ENCODE results near the gene TBL1Y.
"Not testable (repeated sequence)": the region's sequence is repeated elsewhere in the genome, so short reads cannot be mapped to it uniquely, and the experiment has no call there.

The TBL1Y gene

DNA sequence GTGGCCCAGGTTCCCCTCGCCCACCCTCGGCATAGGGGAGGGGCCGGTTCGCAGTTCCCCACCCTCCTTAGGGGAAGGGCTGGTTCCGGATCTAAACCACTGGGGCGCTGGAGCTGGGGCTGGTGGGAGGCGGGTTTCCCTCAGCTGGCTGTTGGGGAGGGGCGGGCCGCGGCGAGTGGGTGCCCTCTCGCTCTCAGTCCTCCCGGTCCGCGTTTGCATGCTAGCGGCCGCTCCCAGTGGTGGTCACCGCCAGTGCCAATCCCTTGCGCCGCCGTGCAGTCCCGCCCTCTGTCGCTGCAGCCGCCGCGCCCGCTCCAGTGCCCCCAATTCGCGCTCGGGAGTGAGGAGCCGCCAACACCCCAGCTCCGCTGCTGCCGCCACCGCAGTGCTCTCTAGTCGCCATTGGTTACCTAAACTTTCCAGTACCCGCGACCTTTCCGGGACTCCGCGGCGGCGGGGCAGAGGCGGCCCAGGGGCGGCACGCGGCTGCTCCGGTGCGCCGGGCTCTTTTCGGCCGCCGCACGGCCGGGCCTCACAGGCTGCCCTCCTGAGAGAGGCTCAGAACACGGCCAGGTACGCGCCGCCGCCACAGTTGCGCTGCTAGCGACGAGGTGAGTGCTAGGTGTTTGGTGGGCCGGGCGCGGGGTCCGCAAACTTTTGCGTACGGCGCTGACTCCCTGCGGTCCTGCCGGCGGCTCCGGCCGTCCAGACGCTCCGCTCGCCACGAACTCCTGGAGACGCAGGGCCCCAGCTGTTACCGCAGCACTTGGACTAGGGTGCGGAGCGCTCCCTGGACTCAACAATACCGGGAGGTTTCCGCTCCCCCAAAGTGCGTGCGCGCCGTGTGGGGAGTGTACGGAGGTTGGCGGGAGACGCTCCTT, at the start of gene TBL1Y:
Gene TBL1Y (plus strand): TSS at position 326 of the 881 bp plus-strand sequence. CDS start 114,388 bp downstream, outside the sequence.
- no peak for DNase-seq

DNA sequence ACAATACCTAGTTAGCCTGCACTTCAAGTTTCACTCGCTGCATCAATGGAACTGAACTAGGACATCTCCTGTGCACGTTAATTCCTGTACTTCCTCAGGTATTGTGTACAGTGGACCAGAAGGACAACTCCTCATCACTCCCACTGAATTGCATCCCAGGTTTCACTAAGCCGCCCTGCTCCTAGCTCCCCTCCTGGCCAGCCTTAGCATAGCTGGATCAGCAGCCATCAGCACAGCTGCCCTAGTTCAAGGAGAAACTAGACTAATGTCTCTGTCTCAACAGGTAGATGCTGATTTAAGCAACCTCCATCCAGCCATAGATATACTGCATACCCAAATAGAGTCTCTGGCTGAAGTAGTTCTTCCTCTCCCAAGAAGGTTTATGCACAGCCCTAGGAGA, 16.0 kb upstream of the TBL1Y start:
- no peak for DNase-seq

DNA sequence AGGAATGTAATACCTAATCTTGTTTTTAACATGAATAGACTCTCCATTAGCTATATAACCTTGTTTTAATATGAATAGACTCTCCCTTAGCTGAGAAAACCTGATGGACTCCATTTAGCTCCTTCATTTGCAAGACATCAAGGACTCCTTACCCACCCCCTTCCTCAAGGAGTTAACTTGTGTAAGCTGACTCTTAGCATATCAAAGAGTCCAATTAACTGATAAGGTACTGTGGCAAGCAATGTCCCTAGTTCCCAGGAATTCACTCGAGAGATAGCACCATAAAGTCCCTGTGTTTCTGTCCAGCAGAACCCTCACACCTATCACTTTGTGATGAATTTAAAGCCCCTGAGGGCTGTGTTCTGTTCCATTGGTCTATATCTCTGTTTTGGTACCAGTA, 15.3 kb upstream of the TBL1Y start:
- DNase-seq: no peak

DNA sequence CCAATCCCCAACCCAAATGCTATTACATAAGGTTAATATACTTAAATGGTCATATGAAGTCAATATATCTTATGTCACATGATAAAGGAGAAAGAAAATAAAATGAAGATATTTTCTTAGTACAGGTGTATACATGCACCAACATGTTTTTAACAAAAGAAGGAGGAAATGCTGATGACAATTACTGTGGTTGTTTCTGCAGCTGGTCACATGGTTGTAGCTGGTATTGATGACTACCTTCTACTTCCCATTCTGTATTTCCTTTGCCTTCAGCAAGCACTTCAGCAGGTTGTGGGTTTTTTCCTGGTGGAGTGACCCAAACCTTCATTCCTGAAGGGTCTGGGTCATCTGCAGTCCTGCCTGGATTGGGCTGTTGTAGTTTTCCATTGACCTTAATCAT, 8.4 kb upstream of the TBL1Y start:
- not testable (repeated sequence) for DNase-seq

DNA sequence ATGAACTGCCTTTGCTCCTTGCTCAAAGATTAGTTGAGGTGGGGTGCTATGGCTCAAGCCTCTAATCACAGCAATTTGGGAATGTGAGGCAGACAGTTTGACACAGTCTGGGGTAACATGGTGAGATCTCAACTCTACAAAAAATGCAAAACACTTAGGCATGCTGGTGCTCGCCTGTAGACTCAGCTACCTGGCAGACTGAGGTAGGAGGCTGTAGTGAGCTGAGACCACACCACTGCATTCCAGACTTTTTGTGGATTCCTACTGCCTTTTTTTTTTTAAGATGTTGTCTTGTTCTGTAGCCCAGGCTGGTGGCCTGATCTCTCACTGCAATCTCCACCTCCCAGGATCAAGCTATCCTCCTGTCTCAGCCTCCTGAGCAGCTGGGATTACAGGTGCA, 2.9 kb upstream of the TBL1Y start:
- DNase-seq: no peak

DNA sequence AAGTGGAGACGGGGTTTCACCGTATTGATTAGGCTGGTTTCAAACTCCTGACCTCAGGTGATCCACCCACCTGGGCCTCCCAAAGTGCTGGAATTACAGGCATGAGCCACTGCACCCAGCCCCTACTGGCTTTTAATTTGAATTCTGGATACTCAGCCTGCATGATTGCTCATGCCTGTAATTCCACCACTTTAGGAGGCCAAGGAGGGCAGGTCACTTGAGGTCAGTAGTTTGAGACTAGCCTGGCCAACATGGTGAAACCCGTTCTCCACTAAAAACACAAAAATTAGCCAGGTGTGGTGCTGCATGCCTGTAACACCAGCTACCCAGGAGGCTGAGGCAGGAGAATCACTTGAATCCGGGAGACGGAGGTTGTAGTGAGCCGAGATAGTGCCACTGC, 2.5 kb upstream of the TBL1Y start:
- not testable (repeated sequence) for DNase-seq

DNA sequence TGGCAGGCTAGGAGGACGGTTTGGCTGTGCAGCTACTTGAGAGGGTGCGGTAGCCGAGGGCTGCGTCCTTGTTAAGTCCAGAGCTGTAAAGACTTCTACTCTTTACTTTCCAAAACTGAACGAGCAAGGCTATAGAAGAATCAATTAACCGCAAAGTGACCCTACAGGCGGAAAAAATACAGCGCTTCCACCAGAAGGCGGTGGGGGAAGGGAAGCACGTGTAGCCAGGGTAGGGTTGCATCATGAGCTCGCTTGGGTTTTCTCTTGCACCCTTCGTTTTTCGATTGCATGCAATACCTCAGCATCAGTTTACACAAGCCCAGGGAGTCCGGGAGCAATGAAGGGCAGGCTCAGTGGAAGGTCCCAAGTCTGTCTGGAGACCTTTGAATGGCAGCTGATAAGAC, 1.4 kb upstream of the TBL1Y start:
- no peak for DNase-seq

DNA sequence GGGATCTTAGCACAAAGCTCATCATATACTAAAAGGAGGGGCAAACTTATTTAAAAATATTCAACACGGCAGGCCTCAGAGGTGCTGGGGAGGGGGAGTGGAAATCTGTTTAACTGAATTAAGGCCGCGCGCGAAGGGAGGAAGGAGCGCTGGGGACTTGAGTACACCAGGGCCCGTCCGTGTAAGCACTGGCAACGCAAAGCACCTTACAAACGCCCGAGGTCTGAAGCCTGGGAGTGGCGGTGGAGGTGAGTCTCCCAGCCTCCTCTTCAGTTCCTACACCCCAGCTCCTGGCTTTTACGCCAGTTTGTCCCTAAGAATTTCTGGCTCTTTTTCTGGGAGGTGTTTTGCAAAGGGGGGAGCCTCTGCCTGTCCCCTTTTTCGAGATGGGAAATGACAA, 641 bp upstream of the TBL1Y start:
- no peak for DNase-seq

DNA sequence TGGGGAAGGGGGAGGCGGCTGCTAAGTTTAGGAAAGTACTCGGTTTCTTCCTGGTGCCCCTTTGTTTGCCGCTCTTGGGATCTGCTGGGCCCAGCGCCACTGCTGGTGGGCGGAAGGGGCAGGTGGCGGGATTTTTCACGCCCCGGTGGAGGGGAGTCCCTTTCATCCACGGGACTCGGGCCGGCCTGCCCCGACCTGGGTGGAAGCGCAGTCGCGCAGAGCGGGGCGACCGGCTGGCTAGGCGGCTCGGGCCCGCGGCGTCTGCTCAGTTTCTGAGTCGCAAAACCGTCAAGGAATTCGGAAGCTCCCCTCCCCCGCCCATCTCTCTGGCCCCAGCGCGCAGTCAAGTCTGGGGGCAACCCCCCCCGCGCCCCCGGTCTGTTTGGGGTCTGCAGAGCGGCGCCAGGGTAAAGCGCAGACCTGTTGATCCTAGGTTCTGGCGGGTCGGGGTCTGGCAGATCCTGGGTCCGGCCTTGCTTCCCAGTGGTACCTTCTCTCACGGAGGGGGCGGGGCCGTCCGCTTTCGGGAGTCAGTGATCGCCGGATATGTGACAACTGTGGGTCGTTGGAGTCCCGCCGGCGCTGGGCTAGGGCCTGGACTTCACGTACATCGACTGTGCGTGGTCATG, 870 bp downstream of the TBL1Y start, which contains the start of gene AMELY:
Gene AMELY (minus strand): TSS at position 500 of the 629 bp plus-strand sequence. CDS start 39,144 bp downstream, outside the sequence.
- DNase-seq: no peak

DNA sequence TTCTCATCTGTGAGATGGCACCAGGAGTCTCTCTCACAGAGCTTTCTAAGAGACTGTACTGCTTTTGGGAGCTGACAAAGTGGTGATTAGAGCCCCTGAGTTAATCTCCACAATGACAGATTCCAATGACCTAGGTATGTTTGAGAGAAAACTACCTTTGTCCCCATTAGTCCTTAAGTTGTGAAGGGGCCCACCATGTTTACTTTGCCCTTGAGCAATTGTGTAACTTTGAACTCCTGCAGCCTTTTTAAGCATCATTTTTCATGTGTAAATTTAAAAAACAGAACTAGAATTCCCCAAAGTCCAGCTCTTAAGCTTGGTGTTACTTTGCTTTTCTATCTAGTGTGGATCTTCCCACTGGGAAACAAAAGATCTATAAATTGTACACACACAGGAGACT, 2.9 kb downstream of the TBL1Y start:
- DNase-seq: no peak

DNA sequence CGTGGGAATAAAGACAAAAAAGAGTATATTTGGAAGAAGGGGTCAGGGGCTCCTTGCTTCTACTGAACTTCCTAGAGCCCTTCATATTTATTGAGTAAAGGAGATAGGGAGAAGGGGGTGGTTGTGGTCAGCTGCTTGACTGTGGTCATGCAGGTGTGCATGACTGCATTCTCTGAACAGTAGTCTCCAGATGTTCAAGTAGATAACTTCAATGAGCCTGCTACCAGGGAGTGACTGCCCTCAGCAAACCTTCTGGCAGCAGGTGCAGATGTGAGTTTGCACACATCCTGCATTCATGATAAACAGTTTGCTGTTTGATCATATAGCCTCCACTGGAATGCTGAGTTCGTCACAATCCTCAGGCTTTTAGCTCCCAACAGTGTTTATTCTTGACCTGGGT, 10.6 kb downstream of the TBL1Y start:
- no peak for DNase-seq

DNA sequence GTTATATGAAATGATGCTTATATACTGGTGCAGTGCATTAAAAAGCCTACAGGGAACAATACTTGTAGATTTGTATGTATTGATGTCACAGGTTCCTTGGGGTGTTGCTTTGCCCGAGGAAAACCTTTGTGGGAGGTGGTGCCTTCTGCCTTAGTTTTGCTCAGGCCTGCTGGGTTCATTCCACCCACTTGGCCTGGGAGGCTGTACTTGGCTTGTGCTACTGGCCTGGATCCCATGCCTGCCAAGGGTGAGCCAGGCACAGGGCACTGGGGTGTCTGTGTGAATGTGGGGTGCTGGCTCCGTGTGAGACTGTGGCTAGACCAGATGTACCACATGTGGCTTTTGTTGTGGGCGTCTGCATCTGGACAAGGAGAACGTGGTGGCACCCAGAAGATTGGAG, 17.8 kb downstream of the TBL1Y start:
- no peak for DNase-seq

DNA sequence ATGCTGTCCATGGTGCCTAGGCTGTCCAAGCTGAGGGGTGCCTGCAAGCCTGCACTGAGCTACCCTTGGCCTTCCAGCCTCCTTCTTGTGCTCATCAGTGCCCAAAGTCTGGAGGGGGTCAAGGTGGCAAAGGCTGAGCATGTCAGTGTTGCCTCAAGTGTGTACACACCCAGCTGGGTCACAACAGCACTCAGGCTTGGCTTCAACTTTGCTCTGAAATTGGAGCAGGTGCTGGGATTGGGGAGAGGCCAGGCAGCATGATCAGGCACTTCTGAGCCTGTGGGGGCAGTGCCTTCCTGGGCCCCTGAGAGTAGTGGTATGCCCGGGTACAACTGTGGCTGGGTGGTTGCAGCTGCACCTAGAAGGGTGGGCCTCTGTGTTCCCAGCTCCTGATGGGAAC, 18.7 kb downstream of the TBL1Y start:
- no peak for DNase-seq

DNA sequence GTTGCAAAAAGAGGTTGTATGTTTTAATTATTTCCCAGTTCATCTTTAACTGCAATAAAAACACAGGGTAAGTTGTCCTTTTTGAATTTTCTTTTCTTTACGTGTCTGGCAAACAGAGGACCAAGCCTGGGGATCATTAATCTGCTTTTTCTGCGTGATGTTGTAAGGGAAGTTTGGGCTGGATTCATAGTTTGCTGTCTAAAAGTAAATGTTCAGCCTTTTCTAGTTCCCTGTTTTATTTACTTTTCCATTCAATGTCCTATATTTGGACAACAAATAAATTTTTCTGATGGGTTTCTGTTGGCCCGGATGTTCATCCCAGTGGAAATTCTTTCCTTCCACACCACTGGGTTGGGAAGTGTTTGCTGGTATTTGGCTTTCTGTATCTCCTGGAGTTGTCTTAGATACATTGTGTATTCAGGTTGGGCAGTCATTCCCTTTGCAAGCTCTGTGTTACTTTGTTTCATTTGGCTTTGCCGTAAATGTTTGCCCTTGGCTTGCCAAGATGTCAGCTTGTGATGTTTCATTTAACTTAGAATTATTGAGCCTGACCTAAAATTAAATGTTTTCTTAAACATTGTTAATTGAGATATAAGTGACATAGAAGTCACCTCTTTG, 21.4 kb downstream of the TBL1Y start:
- no peak for DNase-seq

DNA sequence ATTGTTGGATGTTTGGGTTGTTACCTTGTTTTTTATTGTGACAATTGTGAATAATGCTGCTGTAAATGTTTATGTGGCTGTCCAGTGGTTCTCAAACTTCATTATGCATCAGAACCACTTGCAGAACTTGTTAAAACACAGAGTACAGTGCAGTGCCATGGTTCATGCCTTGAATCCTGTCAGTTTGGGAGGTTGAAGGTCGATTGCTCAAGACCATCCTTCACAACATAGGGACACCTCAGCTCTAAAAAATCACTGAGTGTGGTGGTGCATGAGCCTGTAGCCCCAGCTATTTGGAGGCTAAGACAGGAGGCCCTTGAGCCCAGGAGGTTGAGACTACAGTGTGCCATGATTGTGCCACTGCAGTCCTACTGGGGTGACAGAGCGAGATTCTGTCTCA, 25.0 kb downstream of the TBL1Y start:
- no peak for DNase-seq

DNA sequence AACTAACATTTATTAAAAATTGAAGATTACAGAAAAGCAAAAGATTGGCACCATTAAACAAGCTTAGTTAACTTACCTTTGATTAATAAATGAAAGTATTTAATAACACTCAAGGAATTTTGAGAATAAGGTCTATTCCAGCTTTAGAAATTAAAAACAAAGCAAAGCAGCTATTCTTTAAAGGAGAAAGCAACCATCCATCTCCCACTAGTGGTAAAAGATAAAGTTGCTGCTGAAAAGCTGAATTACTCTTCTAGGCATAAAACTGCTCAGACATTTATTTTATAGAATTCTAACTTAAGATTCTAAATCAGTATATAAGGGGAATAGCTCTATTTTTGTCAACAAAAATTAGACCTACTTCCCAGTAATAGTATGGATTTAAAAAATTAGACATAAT, 37.2 kb downstream of the TBL1Y start:
- no peak for DNase-seq

DNA sequence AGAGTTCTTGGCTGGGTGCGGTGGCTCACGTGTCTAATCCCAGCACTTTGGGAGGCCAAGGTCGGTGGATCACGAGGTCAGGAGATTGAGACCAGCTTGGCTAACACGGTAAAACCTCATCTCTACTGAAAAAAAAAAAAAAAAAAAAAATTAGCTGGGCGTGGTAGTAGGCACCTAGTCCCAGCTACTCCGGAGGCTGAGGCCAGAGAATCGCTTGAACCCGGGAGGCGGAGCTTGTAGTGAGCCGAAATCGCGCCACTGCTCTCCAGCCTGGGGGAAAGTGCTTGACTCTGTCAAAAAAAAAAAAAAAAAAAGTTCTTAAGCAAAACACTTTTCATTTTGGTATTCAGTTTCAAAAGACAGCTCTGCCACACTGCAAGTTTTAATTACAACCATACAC, 37.9 kb downstream of the TBL1Y start:
- no peak for DNase-seq

DNA sequence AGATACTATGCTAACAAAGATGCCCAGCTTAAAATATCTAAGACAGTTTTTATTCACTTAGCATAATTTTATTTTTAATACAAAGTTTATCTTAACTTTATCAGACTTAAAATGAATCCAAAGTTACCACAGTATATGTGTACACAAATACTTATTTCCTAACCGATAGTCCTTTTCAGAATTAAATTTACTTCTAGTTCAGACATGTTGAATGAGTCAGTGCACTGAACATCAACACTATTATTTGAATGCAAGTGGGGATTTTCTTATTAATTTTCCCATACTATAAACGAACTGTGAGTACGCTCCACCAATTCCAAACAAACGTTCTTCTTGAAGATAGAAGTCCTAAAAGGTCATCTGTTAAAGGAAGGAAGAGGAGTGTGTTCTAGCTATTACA, 39.5 kb downstream of the TBL1Y start:
- no peak for DNase-seq

DNA sequence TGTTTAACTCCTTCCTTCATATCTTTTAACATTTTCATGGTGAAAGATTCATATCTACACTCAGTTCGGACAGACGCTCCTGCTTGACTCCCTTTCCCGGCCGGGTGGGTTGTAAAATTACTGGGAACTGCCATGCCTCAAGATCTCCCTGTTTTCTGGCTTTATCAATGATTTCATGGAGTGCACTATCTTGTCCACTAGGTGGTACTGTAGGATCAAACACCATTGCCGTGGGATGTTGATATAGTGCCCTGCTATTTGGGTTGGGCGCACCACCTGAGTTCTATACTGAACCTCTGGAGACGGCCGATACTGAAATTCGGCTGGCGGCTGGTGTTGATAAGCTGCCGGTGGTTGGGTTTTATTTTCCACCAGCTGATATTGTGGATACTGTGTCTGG, 54.2 kb downstream of the TBL1Y start:
- no peak for DNase-seq

DNA sequence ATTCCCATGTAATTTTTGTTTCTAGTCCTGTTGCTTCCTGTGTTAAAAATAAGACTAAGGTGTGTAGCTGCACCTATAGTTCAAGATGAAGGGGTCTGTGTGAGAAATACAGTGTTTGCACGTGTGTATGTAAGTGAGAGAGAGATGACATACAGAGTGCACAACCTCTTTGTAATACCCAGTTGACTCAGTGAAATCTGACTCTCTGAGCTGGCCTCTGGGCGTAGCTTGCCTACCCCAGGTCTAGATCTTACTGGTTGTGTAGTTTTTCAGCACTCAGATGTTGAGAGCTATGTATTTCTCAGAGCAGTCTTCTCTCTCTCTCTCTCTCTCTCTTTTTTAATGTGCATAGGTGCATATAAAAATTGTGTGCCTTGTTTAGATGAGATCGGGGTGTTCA, 56.0 kb downstream of the TBL1Y start:
- DNase-seq: no peak

DNA sequence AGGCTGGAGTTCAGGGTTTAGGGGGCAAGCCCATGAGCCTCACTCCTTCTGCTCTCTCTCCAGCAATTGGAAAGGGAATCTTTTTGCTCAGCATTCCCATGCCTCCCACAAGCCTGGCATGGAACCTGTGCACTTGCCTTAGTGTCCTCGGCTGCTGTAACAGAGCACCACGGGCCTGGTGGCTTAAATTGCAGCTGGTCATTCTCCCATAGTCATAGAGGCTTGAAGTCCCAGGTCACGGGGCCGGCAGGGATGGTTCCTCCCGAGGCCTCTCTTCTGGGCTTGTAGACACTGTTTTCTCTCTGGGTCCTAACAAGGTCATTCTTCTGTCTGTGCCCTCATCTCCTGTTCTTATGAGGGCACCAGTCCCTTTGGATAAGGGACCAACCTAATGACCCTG, 57.2 kb downstream of the TBL1Y start:
- no peak for DNase-seq

DNA sequence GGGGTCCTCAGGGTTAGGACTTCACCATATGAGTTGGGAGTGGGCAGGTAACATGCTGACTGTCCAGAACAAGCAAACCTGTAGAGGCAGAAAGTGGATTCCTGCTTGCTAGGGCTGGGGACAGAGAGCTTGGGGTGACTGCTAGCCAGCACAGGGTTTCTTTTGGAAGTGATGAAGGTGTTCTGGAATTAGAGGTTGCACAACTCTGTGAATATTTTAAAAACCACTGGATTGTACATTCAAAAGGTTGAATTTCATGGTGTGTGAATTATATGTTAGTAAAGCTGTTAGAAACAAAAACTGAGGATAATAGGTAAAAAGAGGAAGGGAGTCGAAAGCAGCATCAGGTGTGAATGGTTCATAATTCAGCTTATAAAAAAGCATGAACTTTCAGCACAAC, 57.7 kb downstream of the TBL1Y start:
- DNase-seq: no peak

DNA sequence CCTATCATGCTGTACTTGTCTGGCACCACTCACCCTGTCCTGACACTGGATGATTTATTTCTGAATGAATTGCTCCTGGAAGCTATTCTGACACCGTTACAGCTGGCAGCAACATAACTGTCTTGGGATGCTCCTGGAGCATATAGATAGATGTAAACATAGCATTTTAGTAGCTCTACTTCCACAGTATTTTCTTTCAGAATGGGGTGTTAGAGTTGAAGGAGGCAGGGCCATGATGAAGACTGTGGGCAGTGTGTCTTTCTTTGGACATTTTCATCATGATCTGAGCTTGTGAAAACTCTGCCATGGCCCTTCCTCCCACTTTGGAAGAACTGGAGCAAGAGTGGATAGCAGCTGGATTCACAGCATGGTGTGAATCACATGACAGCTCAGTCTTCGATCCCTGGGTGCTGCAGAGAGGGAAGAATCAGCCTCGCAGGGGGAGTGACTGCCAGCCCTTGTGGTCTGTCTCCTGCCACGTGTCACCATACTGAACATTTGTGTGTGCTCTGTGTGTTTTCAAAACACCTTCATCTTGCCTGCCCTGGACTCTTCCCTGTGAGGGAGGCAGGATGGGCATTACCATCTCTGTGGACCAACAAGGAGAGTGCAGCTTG, 61.9 kb downstream of the TBL1Y start:
- no peak for DNase-seq

DNA sequence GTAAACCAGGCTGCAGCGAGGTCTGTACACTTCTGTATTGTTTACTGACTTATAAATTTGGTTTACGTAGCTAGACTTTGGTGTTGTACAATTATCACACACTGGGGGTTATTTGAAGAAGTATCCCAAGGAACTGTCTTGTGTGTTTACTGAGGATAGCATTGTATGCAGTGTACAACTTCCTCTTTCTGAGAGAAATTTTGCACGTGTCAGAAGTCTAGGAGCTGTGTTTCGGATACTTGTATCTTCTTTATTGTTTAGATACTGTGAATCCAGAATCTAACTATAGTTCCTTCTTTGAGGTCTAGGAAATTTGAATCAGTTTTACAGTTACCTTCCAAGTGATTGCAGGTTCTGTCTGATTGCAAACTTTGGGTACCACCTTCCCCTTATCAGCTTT, 64.5 kb downstream of the TBL1Y start:
- DNase-seq: no peak
